ENCODE data around the gene DLG2. TPM values are rescaled to one million over a fixed set of nuclear protein-coding genes. Genes with fewer than 3 reads are reported as not detected.

The DLG2 gene
- total RNA-seq, 1 donor from 2014 or later: 5.1 TPM

DNA sequence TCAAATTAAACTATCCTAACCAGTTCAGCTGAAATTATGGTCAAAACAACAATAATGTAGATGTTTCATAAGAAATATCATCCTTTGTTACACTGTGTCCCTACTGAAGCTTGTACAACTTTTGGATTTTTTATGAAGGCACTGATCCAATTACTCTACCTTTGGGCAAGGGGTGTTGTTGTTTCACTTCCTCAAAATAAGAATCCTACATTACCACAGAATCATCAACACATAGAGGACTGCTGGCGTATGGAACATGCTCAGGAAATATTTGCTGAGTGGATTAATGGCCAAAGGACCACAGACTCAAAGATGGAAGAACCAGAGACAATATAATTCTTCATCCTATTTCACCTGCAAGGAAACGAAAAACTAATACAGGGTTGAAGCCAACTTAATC, 1433.4 kb downstream of the DLG2 start:
- Mint-ChIP-seq H3K4me3 (ENCODE audit: unreplicated experiment) (no peak overlapping the region), H3K9me3 (ENCODE audit: unreplicated experiment) (no peaks in the 10 kb centered on the region), H3K27ac (ENCODE audit: unreplicated experiment) (no peak overlapping the region), H3K4me1 (ENCODE audit: unreplicated experiment) (peaks cover 9% of the 10 kb centered on the region), H3K27me3 (ENCODE audit: unreplicated experiment) (no peaks in the 10 kb centered on the region), H3K36me3 (ENCODE audit: low read depth, unreplicated experiment) (no peaks in the 10 kb centered on the region)
- TF ChIP-seq, protein P1, sequence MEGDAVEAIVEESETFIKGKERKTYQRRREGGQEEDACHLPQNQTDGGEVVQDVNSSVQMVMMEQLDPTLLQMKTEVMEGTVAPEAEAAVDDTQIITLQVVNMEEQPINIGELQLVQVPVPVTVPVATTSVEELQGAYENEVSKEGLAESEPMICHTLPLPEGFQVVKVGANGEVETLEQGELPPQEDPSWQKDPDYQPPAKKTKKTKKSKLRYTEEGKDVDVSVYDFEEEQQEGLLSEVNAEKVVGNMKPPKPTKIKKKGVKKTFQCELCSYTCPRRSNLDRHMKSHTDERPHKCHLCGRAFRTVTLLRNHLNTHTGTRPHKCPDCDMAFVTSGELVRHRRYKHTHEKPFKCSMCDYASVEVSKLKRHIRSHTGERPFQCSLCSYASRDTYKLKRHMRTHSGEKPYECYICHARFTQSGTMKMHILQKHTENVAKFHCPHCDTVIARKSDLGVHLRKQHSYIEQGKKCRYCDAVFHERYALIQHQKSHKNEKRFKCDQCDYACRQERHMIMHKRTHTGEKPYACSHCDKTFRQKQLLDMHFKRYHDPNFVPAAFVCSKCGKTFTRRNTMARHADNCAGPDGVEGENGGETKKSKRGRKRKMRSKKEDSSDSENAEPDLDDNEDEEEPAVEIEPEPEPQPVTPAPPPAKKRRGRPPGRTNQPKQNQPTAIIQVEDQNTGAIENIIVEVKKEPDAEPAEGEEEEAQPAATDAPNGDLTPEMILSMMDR (IDR thresholded peaks at IDR 0.05; ENCODE audit: unreplicated experiment): no peak
- no peak for DNase-seq (ENCODE audit: low spot score)

DNA sequence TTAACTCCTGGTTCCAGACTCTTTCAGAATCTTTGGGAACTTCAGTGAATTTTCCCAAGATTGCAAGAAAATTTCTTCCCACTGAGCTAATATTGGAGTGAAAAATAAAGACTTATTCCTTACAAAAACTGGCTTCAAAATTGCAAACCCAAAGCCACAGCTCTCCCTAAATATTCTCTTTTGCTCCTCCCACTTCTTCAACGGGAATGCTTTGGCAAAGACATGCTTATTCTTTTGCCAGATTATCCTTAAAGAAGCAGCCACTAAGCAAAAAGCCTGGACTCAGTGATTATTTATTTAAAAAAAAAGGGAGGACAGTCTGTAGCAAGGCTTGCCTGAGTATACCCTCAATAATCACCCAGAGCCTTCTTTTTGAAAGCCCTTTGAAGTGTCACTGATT, 1438.6 kb downstream of the DLG2 start:
- Mint-ChIP-seq H3K4me1 (ENCODE audit: unreplicated experiment) (peaks cover 9% of the 10 kb centered on the region), H3K36me3 (ENCODE audit: low read depth, unreplicated experiment) (no peaks in the 10 kb centered on the region), H3K27me3 (ENCODE audit: unreplicated experiment) (no peaks in the 10 kb centered on the region), H3K9me3 (ENCODE audit: unreplicated experiment) (no peaks in the 10 kb centered on the region), H3K4me3 (ENCODE audit: unreplicated experiment) (no peak overlapping the region), H3K27ac (ENCODE audit: unreplicated experiment) (no peak overlapping the region)
- no peak for DNase-seq (ENCODE audit: low spot score)
- TF ChIP-seq, protein P1 (IDR thresholded peaks at IDR 0.05; ENCODE audit: unreplicated experiment): no peak

DNA sequence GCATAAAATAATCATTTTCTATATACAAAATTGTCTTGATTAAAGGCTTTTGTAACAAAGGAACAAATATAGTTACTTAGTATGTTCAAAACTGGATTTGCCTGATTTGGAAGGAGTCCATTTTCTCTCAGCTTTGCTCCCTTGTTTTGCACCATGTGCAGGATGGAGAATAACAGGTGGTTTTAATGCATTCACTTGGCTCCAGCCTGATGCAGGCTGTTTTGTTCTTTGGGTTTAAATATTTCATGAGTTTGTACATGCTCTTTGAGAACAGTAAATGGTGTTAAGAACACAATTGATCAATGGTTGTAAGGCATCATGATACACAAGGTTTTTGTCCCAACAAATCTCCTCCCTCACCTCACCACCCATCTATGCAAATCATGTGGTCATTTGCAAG, 1454.1 kb downstream of the DLG2 start:
- H3K36me3 Mint-ChIP-seq (ENCODE audit: low read depth, unreplicated experiment): no peaks in the 10 kb centered on the region
- no peaks in the 10 kb centered on the region for H3K4me1 Mint-ChIP-seq (ENCODE audit: unreplicated experiment)
- H3K27ac Mint-ChIP-seq (ENCODE audit: unreplicated experiment): no peak overlapping the region
- no peaks in the 10 kb centered on the region for H3K9me3 Mint-ChIP-seq (ENCODE audit: unreplicated experiment)
- H3K27me3 Mint-ChIP-seq (ENCODE audit: unreplicated experiment): no peaks in the 10 kb centered on the region
- TF ChIP-seq, protein P1 (IDR thresholded peaks at IDR 0.05; ENCODE audit: unreplicated experiment): no peak
- no peak for DNase-seq (ENCODE audit: low spot score)
- no peak overlapping the region for H3K4me3 Mint-ChIP-seq (ENCODE audit: unreplicated experiment)

DNA sequence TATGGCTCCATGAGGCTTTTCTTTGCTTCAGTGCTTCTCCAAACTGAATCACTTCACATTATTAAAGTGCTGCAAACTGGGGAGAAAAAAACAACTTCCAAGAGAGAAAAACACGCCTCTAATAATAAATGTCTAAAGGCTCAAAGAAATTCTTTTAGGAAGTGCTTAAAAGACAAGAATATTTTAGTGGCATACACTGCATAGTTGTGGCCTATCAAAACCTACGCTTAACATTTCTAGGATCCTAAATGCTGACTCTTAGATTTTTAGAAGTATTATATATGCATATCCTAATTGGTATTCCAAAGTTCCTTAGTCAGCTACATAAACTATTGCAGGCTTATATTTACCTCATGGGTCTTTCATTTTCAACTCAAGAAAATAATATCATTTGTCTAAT, 1462.0 kb downstream of the DLG2 start:
- no peak for DNase-seq (ENCODE audit: low spot score)
- no peaks in the 10 kb centered on the region for H3K4me1 Mint-ChIP-seq (ENCODE audit: unreplicated experiment)
- no peaks in the 10 kb centered on the region for H3K9me3 Mint-ChIP-seq (ENCODE audit: unreplicated experiment)
- H3K4me3 Mint-ChIP-seq (ENCODE audit: unreplicated experiment): no peak overlapping the region
- TF ChIP-seq, protein P1 (IDR thresholded peaks at IDR 0.05; ENCODE audit: unreplicated experiment): no peak
- no peaks in the 10 kb centered on the region for H3K36me3 Mint-ChIP-seq (ENCODE audit: low read depth, unreplicated experiment)
- no peak overlapping the region for H3K27ac Mint-ChIP-seq (ENCODE audit: unreplicated experiment)
- peaks cover 1% of the 10 kb centered on the region for H3K27me3 Mint-ChIP-seq (ENCODE audit: unreplicated experiment)

DNA sequence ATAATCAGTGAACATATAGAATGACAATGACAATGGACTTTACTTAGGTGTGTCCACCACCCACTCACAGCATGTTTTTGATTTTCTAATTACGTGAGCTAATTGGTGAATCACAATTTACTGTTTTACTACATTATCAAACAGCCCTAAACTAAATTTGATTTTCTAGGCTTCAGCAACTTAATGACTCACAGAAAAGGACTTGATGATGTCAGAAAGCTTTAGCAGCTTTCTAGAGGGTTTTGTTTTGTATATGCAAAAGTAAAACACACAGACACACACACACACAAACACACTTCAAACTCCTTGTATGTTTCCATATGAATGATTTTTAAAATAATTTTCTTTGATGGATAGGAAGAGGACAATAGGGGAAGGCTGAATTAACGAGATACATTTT, 1462.4 kb downstream of the DLG2 start:
- H3K27ac Mint-ChIP-seq (ENCODE audit: unreplicated experiment): no peak overlapping the region
- TF ChIP-seq, protein P1 (IDR thresholded peaks at IDR 0.05; ENCODE audit: unreplicated experiment): no peak
- peaks cover 1% of the 10 kb centered on the region for H3K27me3 Mint-ChIP-seq (ENCODE audit: unreplicated experiment)
- no peaks in the 10 kb centered on the region for H3K9me3 Mint-ChIP-seq (ENCODE audit: unreplicated experiment)
- no peaks in the 10 kb centered on the region for H3K36me3 Mint-ChIP-seq (ENCODE audit: low read depth, unreplicated experiment)
- H3K4me3 Mint-ChIP-seq (ENCODE audit: unreplicated experiment): no peak overlapping the region
- no peaks in the 10 kb centered on the region for H3K4me1 Mint-ChIP-seq (ENCODE audit: unreplicated experiment)
- DNase-seq (ENCODE audit: low spot score): no peak
